Osteoblast (primary cell): ENCODE data around the gene PALM3. TPM values are rescaled to one million over a fixed set of nuclear protein-coding genes. Genes with fewer than 3 reads are reported as not detected.
A peak's percentile ranks its signal among the peaks of the same experiment; 100 is the strongest.

Experiments
- DNase-seq: peaks from one replicate; pipeline ENCODE4 v3.0.0; 2011; ENCODE audit warnings: low spot score, mixed read lengths; ENCODE audit not compliant: insufficient read length; ENCODE audit errors: missing footprints
- H2AFZ ChIP-seq: 2 replicates; pipeline ENCODE4 v1.6.0; 2011; ENCODE audit warnings: mild to moderate bottlenecking, low read length
- H3K27ac ChIP-seq: 2 replicates; pipeline ENCODE4 v1.5.1; 2011; ENCODE audit warnings: mild to moderate bottlenecking, low read depth, low read length, moderate library complexity
- H3K27me3 ChIP-seq: 2 replicates; pipeline ENCODE4 v1.6.0; 2012; ENCODE audit warnings: mild to moderate bottlenecking, control low read depth, inconsistent platforms, low read length, moderate library complexity; ENCODE audit not compliant: insufficient read depth
- H3K36me3 ChIP-seq: 2 replicates; pipeline ENCODE4 v1.5.1; 2011; ENCODE audit warnings: mild to moderate bottlenecking, low read length, control low read depth, moderate library complexity; ENCODE audit not compliant: insufficient read depth
- H3K4me1 ChIP-seq: 2 replicates; pipeline ENCODE4 v1.5.1; 2011; ENCODE audit warnings: mild to moderate bottlenecking, low read length, control low read depth, moderate library complexity; ENCODE audit not compliant: insufficient read depth
- H3K4me2 ChIP-seq: 2 replicates; pipeline ENCODE4 v1.6.0; 2011; ENCODE audit warnings: mild to moderate bottlenecking, low read length; ENCODE audit not compliant: insufficient read depth
- H3K4me3 ChIP-seq: fragments of 200-600 bp; sonication (generic); 3 replicates; pipeline ENCODE4 v1.5.1; 2012; ENCODE audit warnings: mild to moderate bottlenecking, low read length, inconsistent platforms; ENCODE audit not compliant: insufficient read depth
- H3K79me2 ChIP-seq: 2 replicates; pipeline ENCODE4 v1.6.0; 2012; ENCODE audit warnings: mild to moderate bottlenecking, low read length, control low read depth, inconsistent platforms; ENCODE audit not compliant: insufficient read depth
- H3K9me3 ChIP-seq: 2 replicates; pipeline ENCODE4 v1.5.1; 2011; ENCODE audit warnings: low read depth, low read length, control low read depth
- H4K20me1 ChIP-seq: 2 replicates; pipeline ENCODE4 v1.6.0; 2012; ENCODE audit warnings: mild to moderate bottlenecking, low read length, control low read depth; ENCODE audit not compliant: insufficient read depth
- CTCF ChIP-seq: IDR thresholded peaks from 2 replicates; pipeline ENCODE4 v1.5.1; 2011; ENCODE audit warnings: mild to moderate bottlenecking, low read depth, low read length, moderate library complexity; ENCODE audit errors: extremely low read depth
- total RNA-seq: library from RNA; depleted of rRNA; stranded (reverse); fragments of >200 nt; gene quantifications from 2 replicates; pipeline ENCODE4 v1.2.3, GENCODE V29; 2012

PALM3 gene
- total RNA-seq, 1 donor = not detected

- no peak for DNase-seq
- Histone ChIP-seq H3K9me3 (no peaks in the 10 kb centered on the region), H4K20me1 (no peaks in the 10 kb centered on the region), H3K36me3 (no peaks in the 10 kb centered on the region), H3K4me2 (no peak overlapping the region), H2AFZ (no peak overlapping the region), H3K27me3 (no peaks in the 10 kb centered on the region), H3K4me3 (no peak overlapping the region), H3K27ac (no peak overlapping the region), H3K79me2 (no peaks in the 10 kb centered on the region), H3K4me1 (no peaks in the 10 kb centered on the region)
- TF ChIP-seq CTCF = no peak
Measured at GRCh38 chr19:14012378-14012915, 49.4 kb downstream of the PALM3 start.

- H4K20me1 ChIP-seq = peaks cover 6% of the 10 kb centered on the region
- peak; percentile 92 for DNase-seq
- H3K27ac ChIP-seq = peak overlapping the region; percentile 99
- no peaks in the 10 kb centered on the region for H3K27me3 ChIP-seq
- H3K79me2 ChIP-seq = peaks cover 11% of the 10 kb centered on the region
- no peak for TF ChIP-seq CTCF
- H3K9me3 ChIP-seq = no peaks in the 10 kb centered on the region
- no peaks in the 10 kb centered on the region for H3K36me3 ChIP-seq
- H3K4me3 ChIP-seq = peak overlapping the region; percentile 91
- H3K4me1 ChIP-seq = peaks cover 23% of the 10 kb centered on the region
- H2AFZ ChIP-seq = peak overlapping the region; percentile 96
- peak overlapping the region; percentile 90 for H3K4me2 ChIP-seq
Measured at GRCh38 chr19:14006766-14007562, 54.9 kb downstream of the PALM3 start.

- Histone ChIP-seq H3K27me3 (no peaks in the 10 kb centered on the region), H3K4me2 (peak within 1 kb of the TSS; percentile 90), H3K79me2 (peaks cover 16% of the 10 kb centered on the region), H3K36me3 (no peaks in the 10 kb centered on the region), H3K27ac (peak within 1 kb of the TSS; percentile 99), H3K9me3 (no peaks in the 10 kb centered on the region), H2AFZ (peak within 1 kb of the TSS; percentile 96), H4K20me1 (peaks cover 6% of the 10 kb centered on the region), H3K4me3 (peak within 1 kb of the TSS; percentile 91), H3K4me1 (peaks cover 23% of the 10 kb centered on the region)
- peak; percentile 98 for DNase-seq
- TF ChIP-seq CTCF = no peak
Measured at GRCh38 chr19:14006085-14006765, 55.7 kb downstream of the PALM3 start, which contains the start of gene RFX1. Gene RFX1, minus strand, starts transcription at chr19:14006320. Its CDS starts 12,477 bp downstream, at chr19:13993843.
